ENCODE measurements around the gene CALHM3. TPM values are rescaled to one million over a fixed set of nuclear protein-coding genes. Genes with fewer than 3 reads are reported as not detected.
"Not testable (repeated sequence)": the region's sequence is repeated elsewhere in the genome, so short reads cannot be mapped to it uniquely, and the experiment has no call there.

The CALHM3 gene
- total and polyA plus RNA-seq, 3 experiments from 2014 or later = not detected

- peak overlapping the region in 3 of 8 donors; percentile 26 to 76 (median 49) for H3K27ac Mint-ChIP-seq
- POLR2A ChIA-PET = no interaction called here
- peak overlapping the region in 4 of 7 donors; percentile 52 to 83 (median 58) for H3K4me3 Mint-ChIP-seq
- Histone ChIP-seq H3K36me3 (ENCODE audit: insufficient read depth, low read length) (no peaks in the 10 kb centered on the region), H3K27me3 (ENCODE audit: insufficient read depth, low read length, poor library complexity, severe bottlenecking) (peaks cover 8% of the 10 kb centered on the region), H3K4me1 (ENCODE audit: insufficient read depth, low read length) (peaks cover 12% of the 10 kb centered on the region), H3K4me3 (ENCODE audit: low read length) (no peak overlapping the region), H3K27ac (ENCODE audit: low read depth, low read length) (no peak overlapping the region), H3K9me3 (ENCODE audit: low read length) (no peaks in the 10 kb centered on the region)
- no peaks in the 10 kb centered on the region for H3K36me3 Mint-ChIP-seq
- H3K4me1 Mint-ChIP-seq = peaks cover 11 to 37% (median 21%) of the 10 kb centered on the region in 3 donors
- peaks cover 20 to 23% of the 10 kb centered on the region in 2 donors for H3K27me3 Mint-ChIP-seq
- CTCF ChIA-PET = interaction anchor here (1.4 to 12.4 kb wide), 2 partner anchors 12 to 75 kb away, joined by 4 to 203 read pairs; partner anchors contain the start of gene CALHM3
- no peaks in the 10 kb centered on the region for H3K9me3 Mint-ChIP-seq
- no peak for DNase-seq
Observed at GRCh38 chr10:103491729-103492364, 12.8 kb upstream of the CALHM3 start.

GRCh38 chr10:103490986-103491314 is 11.9 kb upstream of the CALHM3 start:
- Mint-ChIP-seq H3K4me1 (peaks cover 11 to 37% (median 21%) of the 10 kb centered on the region in 3 donors), H3K36me3 (no peaks in the 10 kb centered on the region), H3K4me3 (peak overlapping the region in 1 of 7 donors; percentile 27), H3K27ac (peak overlapping the region in 6 of 8 donors; percentile 12 to 83 (median 49)), H3K9me3 (no peaks in the 10 kb centered on the region), H3K27me3 (peaks cover 17 to 18% of the 10 kb centered on the region in 2 donors)
- no peak overlapping the region for H3K4me3 ChIP-seq (ENCODE audit: low read length)
- ChIA-PET POLR2A (no interaction called here), CTCF (interaction anchor here (0.8 to 12.4 kb wide), 3 partner anchors 74 to 140 kb away, joined by 3 to 203 read pairs (median 3); no protein-coding TSS in a partner anchor)
- H3K4me1 ChIP-seq (ENCODE audit: insufficient read depth, low read length) = peaks cover 12% of the 10 kb centered on the region
- H3K27ac ChIP-seq (ENCODE audit: low read depth, low read length) = no peak overlapping the region
- DNase-seq = no peak
- peaks cover 8% of the 10 kb centered on the region for H3K27me3 ChIP-seq (ENCODE audit: insufficient read depth, low read length, poor library complexity, severe bottlenecking)
- no peaks in the 10 kb centered on the region for H3K9me3 ChIP-seq (ENCODE audit: low read length)
- no peaks in the 10 kb centered on the region for H3K36me3 ChIP-seq (ENCODE audit: insufficient read depth, low read length)

- CTCF ChIA-PET = interaction anchor here (12.4 kb wide), 1 partner anchor 70 kb away, joined by 203 read pairs; no protein-coding TSS in a partner anchor
- H3K27me3 Mint-ChIP-seq = peaks cover 0 to 3% of the 10 kb centered on the region in 2 donors
- peaks cover 6 to 24% (median 10%) of the 10 kb centered on the region in 3 donors for H3K4me1 Mint-ChIP-seq
- Histone ChIP-seq H3K27me3 (ENCODE audit: insufficient read depth, low read length, poor library complexity, severe bottlenecking) (no peaks in the 10 kb centered on the region), H3K36me3 (ENCODE audit: insufficient read depth, low read length) (no peaks in the 10 kb centered on the region), H3K4me1 (ENCODE audit: insufficient read depth, low read length) (peaks cover 6% of the 10 kb centered on the region), H3K27ac (ENCODE audit: low read depth, low read length) (no peak overlapping the region), H3K4me3 (ENCODE audit: low read length) (no peak overlapping the region), H3K9me3 (ENCODE audit: low read length) (no peaks in the 10 kb centered on the region)
- no peaks in the 10 kb centered on the region for H3K36me3 Mint-ChIP-seq
- no peak for DNase-seq
- POLR2A ChIA-PET = no interaction called here
- H3K27ac Mint-ChIP-seq = no peak overlapping the region
- no peaks in the 10 kb centered on the region for H3K9me3 Mint-ChIP-seq
- no peak overlapping the region for H3K4me3 Mint-ChIP-seq
Observed at GRCh38 chr10:103487410-103487708, 8.3 kb upstream of the CALHM3 start.

GRCh38 chr10:103486635-103487409 is 7.8 kb upstream of the CALHM3 start:
- ChIA-PET CTCF (interaction anchor here (1.4 to 12.4 kb wide), 6 partner anchors 8 to 226 kb away, joined by 3 to 203 read pairs (median 8); no protein-coding TSS in a partner anchor), POLR2A (interaction anchor here (1.9 kb wide), 1 partner anchor 35 kb away, joined by 5 read pairs; the partner anchor contains the start of gene CALHM2)
- H3K27ac ChIP-seq (ENCODE audit: low read depth, low read length); H3K4me3 Mint-ChIP-seq; H3K4me3 ChIP-seq (ENCODE audit: low read length); H3K27ac Mint-ChIP-seq; DNase-seq; H3K27me3 Mint-ChIP-seq; H3K27me3 ChIP-seq (ENCODE audit: insufficient read depth, low read length, poor library complexity, severe bottlenecking); H3K9me3 Mint-ChIP-seq; H3K4me1 ChIP-seq (ENCODE audit: insufficient read depth, low read length); H3K36me3 ChIP-seq (ENCODE audit: insufficient read depth, low read length); H3K36me3 Mint-ChIP-seq; H3K9me3 ChIP-seq (ENCODE audit: low read length): not testable (repeated sequence)
- H3K4me1 Mint-ChIP-seq = peaks cover 8 to 28% (median 13%) of the 10 kb centered on the region in 3 donors

GRCh38 chr10:103481974-103482531 is 3.0 kb upstream of the CALHM3 start:
- ChIA-PET CTCF (interaction anchor here (0.9 to 12.4 kb wide), 7 partner anchors 11 to 70 kb away, joined by 3 to 203 read pairs (median 7); partner anchors contain the start of genes CALHM2 and NEURL1), POLR2A (no interaction called here)
- Histone ChIP-seq H3K4me3 (ENCODE audit: low read length) (no peak overlapping the region), H3K27ac (ENCODE audit: low read depth, low read length) (no peak overlapping the region), H3K4me1 (ENCODE audit: insufficient read depth, low read length) (no peaks in the 10 kb centered on the region), H3K9me3 (ENCODE audit: low read length) (no peaks in the 10 kb centered on the region), H3K36me3 (ENCODE audit: insufficient read depth, low read length) (no peaks in the 10 kb centered on the region), H3K27me3 (ENCODE audit: insufficient read depth, low read length, poor library complexity, severe bottlenecking) (no peaks in the 10 kb centered on the region)
- Mint-ChIP-seq H3K27ac (peak overlapping the region in 1 of 8 donors; percentile 2), H3K4me3 (no peak overlapping the region), H3K4me1 (peaks cover 8 to 11% (median 10%) of the 10 kb centered on the region in 3 donors), H3K36me3 (no peaks in the 10 kb centered on the region), H3K27me3 (no peaks in the 10 kb centered on the region), H3K9me3 (no peaks in the 10 kb centered on the region)
- DNase-seq = peak in 2 of 5 donors; percentile 58 to 59

- no peak overlapping the region for H3K27ac Mint-ChIP-seq
- no peaks in the 10 kb centered on the region for H3K27me3 ChIP-seq (ENCODE audit: insufficient read depth, low read length, poor library complexity, severe bottlenecking)
- H3K27me3 Mint-ChIP-seq = no peaks in the 10 kb centered on the region
Observed at GRCh38 chr10:103480521-103480920, 1.5 kb upstream of the CALHM3 start.

DNA sequence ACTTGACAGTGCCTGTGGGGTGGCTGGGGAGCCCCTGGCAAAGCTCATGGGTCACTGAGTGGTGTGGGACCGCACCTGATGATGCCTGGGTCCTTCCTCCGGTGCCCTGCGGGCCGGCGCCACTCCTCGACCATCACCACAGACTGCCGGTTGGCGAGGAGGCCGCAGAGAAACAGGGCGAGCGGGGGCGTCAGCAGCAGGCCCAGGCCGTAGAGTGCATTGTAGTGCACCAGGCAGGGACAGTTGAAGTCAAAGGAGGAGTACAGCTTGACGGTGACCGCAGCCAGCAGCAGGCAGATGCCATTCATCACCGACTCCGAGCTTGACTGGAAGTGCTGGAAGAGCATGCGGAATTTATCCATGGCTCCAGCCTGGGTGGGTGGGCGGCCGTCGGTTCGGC is 369 bp downstream of the CALHM3 start:
- no peak for DNase-seq
- H3K27me3 Mint-ChIP-seq = no peaks in the 10 kb centered on the region
- H3K4me3 Mint-ChIP-seq = no peak overlapping the region
- H3K4me1 Mint-ChIP-seq = peaks cover 10 to 26% (median 17%) of the 10 kb centered on the region in 3 donors
- no peak overlapping the region for H3K27ac ChIP-seq (ENCODE audit: low read depth, low read length)
- ChIA-PET POLR2A (no interaction called here), CTCF (interaction anchor here (1.3 to 5.4 kb wide), 3 partner anchors 14 to 62 kb away, joined by 3 to 48 read pairs (median 4); no protein-coding TSS in a partner anchor)
- no peak overlapping the region for H3K4me3 ChIP-seq (ENCODE audit: low read length)
- no peaks in the 10 kb centered on the region for H3K9me3 Mint-ChIP-seq
- no peaks in the 10 kb centered on the region for H3K27me3 ChIP-seq (ENCODE audit: insufficient read depth, low read length, poor library complexity, severe bottlenecking)
- H3K27ac Mint-ChIP-seq = no peak overlapping the region
- H3K36me3 Mint-ChIP-seq = peaks cover 0 to 2% (median 0%) of the 10 kb centered on the region in 3 donors
- H3K36me3 ChIP-seq (ENCODE audit: insufficient read depth, low read length) = no peaks in the 10 kb centered on the region
- H3K4me1 ChIP-seq (ENCODE audit: insufficient read depth, low read length) = no peaks in the 10 kb centered on the region
- no peaks in the 10 kb centered on the region for H3K9me3 ChIP-seq (ENCODE audit: low read length)

More at GRCh38 chr10:103480521-103480920, 1.5 kb upstream of the CALHM3 start:
- no peaks in the 10 kb centered on the region for H3K36me3 Mint-ChIP-seq
- Histone ChIP-seq H3K36me3 (ENCODE audit: insufficient read depth, low read length) (no peaks in the 10 kb centered on the region), H3K4me3 (ENCODE audit: low read length) (no peak overlapping the region), H3K27ac (ENCODE audit: low read depth, low read length) (no peak overlapping the region), H3K4me1 (ENCODE audit: insufficient read depth, low read length) (no peaks in the 10 kb centered on the region), H3K9me3 (ENCODE audit: low read length) (no peaks in the 10 kb centered on the region)
- DNase-seq = no peak
- no peak overlapping the region for H3K4me3 Mint-ChIP-seq
- POLR2A ChIA-PET = no interaction called here
- no peaks in the 10 kb centered on the region for H3K9me3 Mint-ChIP-seq
- CTCF ChIA-PET = interaction anchor here (1.2 to 1.9 kb wide), 7 partner anchors 9 to 68 kb away, joined by 3 to 20 read pairs (median 3); no protein-coding TSS in a partner anchor
- H3K4me1 Mint-ChIP-seq = peaks cover 10 to 17% (median 10%) of the 10 kb centered on the region in 3 donors

Measured in CD8-positive, alpha-beta memory T cell (primary cell).